ENCODE measurements around the gene GANAB. TPM values are rescaled to one million over a fixed set of nuclear protein-coding genes. Genes with fewer than 3 reads are reported as not detected.
A peak's percentile ranks its signal among the peaks of the same experiment; 100 is the strongest.

GANAB gene
- total and polyA plus RNA-seq, 2 of the 13 experiments (the other 11 are each of a cell fraction or from before 2014, with no cell fraction given): 99.5 to 234 TPM

- TF ChIP-seq SIX4 (CRISPR knock-in tag; IDR thresholded peaks at IDR 0.05) (no peak), ZNF660 (CRISPR knock-in tag; IDR thresholded peaks at IDR 0.05; ENCODE audit: borderline replicate concordance, low read depth) (no peak), KLF6 (CRISPR knock-in tag; IDR thresholded peaks at IDR 0.05) (no peak), GTF3A (CRISPR knock-in tag; conservative IDR thresholded peaks at IDR 0.05) (no peak), ZNF138 (CRISPR knock-in tag; IDR thresholded peaks at IDR 0.05; ENCODE audit: low read depth) (no peak), ERF (CRISPR knock-in tag; IDR thresholded peaks at IDR 0.05) (peak; percentile 80), MIER3 (CRISPR knock-in tag; IDR thresholded peaks at IDR 0.05; ENCODE audit: borderline replicate concordance) (peak; percentile 39; the same call in 1 of the 2 replicates), PRMT3 (CRISPR knock-in tag; IDR thresholded peaks at IDR 0.05; ENCODE audit: borderline replicate concordance, low read depth) (0 out of 2 replicates have a peak, but pooled peaks have one; percentile 65), KDM3A (CRISPR knock-in tag; IDR thresholded peaks at IDR 0.05; ENCODE audit: low read depth) (no peak; the same call in 1 of the 2 replicates), MEF2D (CRISPR knock-in tag; IDR thresholded peaks at IDR 0.05) (no peak; the same call in 1 of the 2 replicates), MAF1 (CRISPR knock-in tag; IDR thresholded peaks at IDR 0.05; ENCODE audit: borderline replicate concordance) (no peak), ONECUT2 (CRISPR knock-in tag; IDR thresholded peaks at IDR 0.05) (no peak), TEAD2 (CRISPR knock-in tag; IDR thresholded peaks at IDR 0.05) (no peak), PHF20 (CRISPR knock-in tag; IDR thresholded peaks at IDR 0.05) (peak; percentile 38; the same call in 1 of the 2 replicates), ZSCAN31 (CRISPR knock-in tag; IDR thresholded peaks at IDR 0.05; ENCODE audit: low read depth) (no peak), MYNN (CRISPR knock-in tag; IDR thresholded peaks at IDR 0.05; ENCODE audit: low read depth) (peak; percentile 55; the same call in 1 of the 2 replicates), ZFP36L1 (CRISPR knock-in tag; IDR thresholded peaks at IDR 0.05) (peak; percentile 26; the same call in 1 of the 2 replicates), E2F5 (CRISPR knock-in tag; conservative IDR thresholded peaks at IDR 0.05) (peak; percentile 19; the same call in 1 of the 2 replicates), ZNF781 (CRISPR knock-in tag; IDR thresholded peaks at IDR 0.05; ENCODE audit: borderline replicate concordance, not compliant biosample characterization) (peak; percentile 41), HNRNPLL (IDR thresholded peaks at IDR 0.05; ENCODE audit: low read depth, low read length, poor library complexity, severe bottlenecking) (peak; percentile 66), ZNF777 (CRISPR knock-in tag; IDR thresholded peaks at IDR 0.05) (peak; percentile 57; the same call in 1 of the 2 replicates), ZNF749 (CRISPR knock-in tag; IDR thresholded peaks at IDR 0.05; ENCODE audit: borderline replicate concordance) (no peak), ATF2 (CRISPR knock-in tag; IDR thresholded peaks at IDR 0.05) (peak; percentile 19; the same call in 1 of the 2 replicates)
- TF ChIP-seq, protein P1, sequence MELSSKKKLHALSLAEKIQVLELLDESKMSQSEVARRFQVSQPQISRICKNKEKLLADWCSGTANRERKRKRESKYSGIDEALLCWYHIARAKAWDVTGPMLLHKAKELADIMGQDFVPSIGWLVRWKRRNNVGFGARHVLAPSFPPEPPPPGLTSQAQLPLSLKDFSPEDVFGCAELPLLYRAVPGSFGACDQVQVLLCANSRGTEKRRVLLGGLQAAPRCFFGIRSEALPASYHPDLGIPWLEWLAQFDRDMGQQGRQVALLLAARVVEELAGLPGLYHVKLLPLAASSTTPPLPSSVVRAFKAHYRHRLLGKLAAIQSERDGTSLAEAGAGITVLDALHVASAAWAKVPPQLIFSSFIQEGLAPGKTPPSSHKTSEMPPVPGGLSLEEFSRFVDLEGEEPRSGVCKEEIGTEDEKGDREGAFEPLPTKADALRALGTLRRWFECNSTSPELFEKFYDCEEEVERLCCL (CRISPR knock-in tag; IDR thresholded peaks at IDR 0.05; ENCODE audit: borderline replicate concordance): 0 out of 2 replicates have a peak, but pooled peaks have one; percentile 29
- TF ChIP-seq, protein P2, sequence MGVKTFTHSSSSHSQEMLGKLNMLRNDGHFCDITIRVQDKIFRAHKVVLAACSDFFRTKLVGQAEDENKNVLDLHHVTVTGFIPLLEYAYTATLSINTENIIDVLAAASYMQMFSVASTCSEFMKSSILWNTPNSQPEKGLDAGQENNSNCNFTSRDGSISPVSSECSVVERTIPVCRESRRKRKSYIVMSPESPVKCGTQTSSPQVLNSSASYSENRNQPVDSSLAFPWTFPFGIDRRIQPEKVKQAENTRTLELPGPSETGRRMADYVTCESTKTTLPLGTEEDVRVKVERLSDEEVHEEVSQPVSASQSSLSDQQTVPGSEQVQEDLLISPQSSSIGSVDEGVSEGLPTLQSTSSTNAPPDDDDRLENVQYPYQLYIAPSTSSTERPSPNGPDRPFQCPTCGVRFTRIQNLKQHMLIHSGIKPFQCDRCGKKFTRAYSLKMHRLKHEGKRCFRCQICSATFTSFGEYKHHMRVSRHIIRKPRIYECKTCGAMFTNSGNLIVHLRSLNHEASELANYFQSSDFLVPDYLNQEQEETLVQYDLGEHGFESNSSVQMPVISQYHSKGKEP (CRISPR knock-in tag; IDR thresholded peaks at IDR 0.05): no peak
Measured at GRCh38 chr11:62645946-62646824, at the start of gene GANAB (continued).
